ENCODE measurements around the gene SRA1.

Gene SRA1

GRCh38 chr5:140549237-140550144 lies 7.8 kb downstream of the SRA1 start:
- no peak for FAIRE-seq

- FAIRE-seq = no peak
These were observed 8.5 kb downstream of the SRA1 start for GRCh38 chr5:140548791-140549190.

GRCh38 chr5:140548300-140548688 lies 9.0 kb downstream of the SRA1 start:
- no peak for FAIRE-seq

GRCh38 chr5:140547508-140548299 lies 9.6 kb downstream of the SRA1 start, which contains the start of gene EIF4EBP3:
Gene EIF4EBP3, plus strand, starts transcription at chr5:140547662. Its CDS starts 76 bp downstream, at chr5:140547738.
- no peak for FAIRE-seq

- FAIRE-seq = no peak
These were observed 10.3 kb downstream of the SRA1 start for GRCh38 chr5:140546851-140547507.

GRCh38 chr5:140545606-140546005 lies 11.7 kb downstream of the SRA1 start:
- no peak for FAIRE-seq

- FAIRE-seq = no peak
These were observed 12.3 kb downstream of the SRA1 start for GRCh38 chr5:140544986-140545385.

GRCh38 chr5:140542972-140543371 lies 14.3 kb downstream of the SRA1 start:
- FAIRE-seq = no peak

GRCh38 chr5:140540227-140540626 lies 17.0 kb downstream of the SRA1 start:
- no peak for FAIRE-seq

GRCh38 chr5:140524003-140524402 lies 33.3 kb downstream of the SRA1 start:
- no peak for FAIRE-seq

GRCh38 chr5:140513124-140513523 lies 44.1 kb downstream of the SRA1 start:
- no peak for FAIRE-seq

- FAIRE-seq = no peak
These were observed 47.4 kb downstream of the SRA1 start for GRCh38 chr5:140509898-140510297.

GRCh38 chr5:140502834-140503233 lies 54.4 kb downstream of the SRA1 start:
- no peak for FAIRE-seq

All from colon (tissue), 2 donors.